H1 (cell line): ENCODE measurements around the gene ABCC2. TPM values are rescaled to one million over a fixed set of nuclear protein-coding genes. Genes with fewer than 3 reads are reported as not detected.

Source experiments
- EGR1 ChIP-seq: IDR thresholded peaks from 2 replicates; pipeline ENCODE4 v1.6.1; 2011; ENCODE audit warnings: low read depth, low read length, borderline replicate concordance
- KDM5A ChIP-seq: fragments of 200-600 bp; IDR thresholded peaks from 2 replicates; pipeline ENCODE4 v1.7.1; 2012; ENCODE audit warnings: mild to moderate bottlenecking, low read length, inconsistent platforms, mixed read lengths
- NRF1 ChIP-seq: IDR thresholded peaks from 2 replicates; pipeline ENCODE4 v1.6.1; 2011; ENCODE audit warnings: mild to moderate bottlenecking, low read depth, low read length, improper control_type of control experiment
- PHF8 ChIP-seq: fragments of 200-600 bp; sonication (generic); conservative IDR thresholded peaks from 2 replicates; pipeline ENCODE4 v1.7.1; 2012; ENCODE audit warnings: low read depth, mild to moderate bottlenecking, inconsistent platforms, low read length, moderate library complexity
- polyA plus RNA-seq, 7 experiments: library from polyadenylated mRNA; depleted of rRNA in 3 of 7; stranded (reverse) in 5 of 7; unstranded in 2 of 7; fragments of >200 nt in 5 of 7; fragments of 200-250 nt in 2 of 7; gene quantifications; 1 replicate in 5 of 7; 2 replicates in 1 of 7; 4 replicates in 1 of 7; pipeline versions ENCODE4 v1.2.1 to v1.2.3, GENCODE V29; 2011 to 2013; ENCODE audit warnings: missing spikeins in 2 of 7, mixed read lengths in 2 of 7
- total RNA-seq: library from RNA; stranded (reverse); fragmentation: NEBNext Ultra II Directional; extraction: Animal tissue kit (Norgen Biotek cat#: 25700); gene quantifications from 2 replicates; pipeline ENCODE4 v1.2.1, GENCODE V29; 2021
- TF ChIP-seq, protein P1 (sequence below), 3 experiments: IDR thresholded peaks; 1 replicate in 2 of 3; 2 replicates in 1 of 3; pipeline versions ENCODE4 v1.5.1 to v1.6.1; 2011; ENCODE audit warnings: low read length in 3 of 3, mild to moderate bottlenecking in 3 of 3, inconsistent platforms in 2 of 3, low read depth in 1 of 3, moderate library complexity in 1 of 3; ENCODE audit not compliant: insufficient read depth in 1 of 3; ENCODE audit errors: control extremely low read depth in 1 of 3

The ABCC2 gene
- total and polyA plus RNA-seq, 2 of the 8 experiments (the other 6 are each of a cell fraction or from before 2014, with no cell fraction given), result 0.74 to 1.1 TPM

DNA sequence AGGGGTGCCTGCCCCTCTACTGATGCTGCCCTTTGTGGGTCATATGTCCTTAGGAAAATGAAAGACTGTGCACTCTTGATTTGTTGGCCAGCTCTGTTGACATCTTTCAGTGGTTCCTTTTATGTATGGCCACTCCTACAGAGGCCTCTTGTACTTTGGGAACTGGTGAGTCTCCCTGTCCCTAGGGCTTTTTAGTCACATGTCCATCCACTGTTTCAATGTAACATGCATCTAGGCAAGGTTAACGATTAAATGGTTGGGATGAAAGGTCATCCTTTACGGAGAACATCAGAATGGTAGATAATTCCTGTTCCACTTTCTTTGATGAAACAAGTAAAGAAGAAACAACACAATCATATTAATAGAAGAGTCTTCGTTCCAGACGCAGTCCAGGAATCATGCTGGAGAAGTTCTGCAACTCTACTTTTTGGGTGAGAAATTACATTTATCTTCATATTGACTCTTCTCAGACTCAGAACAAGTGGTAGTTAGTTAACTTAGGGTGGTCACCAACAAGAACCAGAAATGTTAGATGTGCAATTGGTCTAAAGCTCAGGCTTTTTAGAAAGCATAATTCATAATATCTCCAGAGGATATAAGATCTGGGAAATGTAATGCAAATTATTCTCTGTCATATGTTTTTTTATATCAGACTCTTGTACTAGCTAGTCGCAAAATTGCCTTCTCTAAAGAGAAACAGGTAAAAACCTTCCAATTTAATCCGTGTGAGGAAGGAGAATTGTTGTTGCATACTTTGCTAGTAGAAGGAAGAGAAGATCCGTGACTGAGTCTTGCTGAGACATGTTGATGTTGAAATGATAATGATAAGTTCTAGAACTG, at the start of gene ABCC2 (continued):
- TF ChIP-seq, protein P1, sequence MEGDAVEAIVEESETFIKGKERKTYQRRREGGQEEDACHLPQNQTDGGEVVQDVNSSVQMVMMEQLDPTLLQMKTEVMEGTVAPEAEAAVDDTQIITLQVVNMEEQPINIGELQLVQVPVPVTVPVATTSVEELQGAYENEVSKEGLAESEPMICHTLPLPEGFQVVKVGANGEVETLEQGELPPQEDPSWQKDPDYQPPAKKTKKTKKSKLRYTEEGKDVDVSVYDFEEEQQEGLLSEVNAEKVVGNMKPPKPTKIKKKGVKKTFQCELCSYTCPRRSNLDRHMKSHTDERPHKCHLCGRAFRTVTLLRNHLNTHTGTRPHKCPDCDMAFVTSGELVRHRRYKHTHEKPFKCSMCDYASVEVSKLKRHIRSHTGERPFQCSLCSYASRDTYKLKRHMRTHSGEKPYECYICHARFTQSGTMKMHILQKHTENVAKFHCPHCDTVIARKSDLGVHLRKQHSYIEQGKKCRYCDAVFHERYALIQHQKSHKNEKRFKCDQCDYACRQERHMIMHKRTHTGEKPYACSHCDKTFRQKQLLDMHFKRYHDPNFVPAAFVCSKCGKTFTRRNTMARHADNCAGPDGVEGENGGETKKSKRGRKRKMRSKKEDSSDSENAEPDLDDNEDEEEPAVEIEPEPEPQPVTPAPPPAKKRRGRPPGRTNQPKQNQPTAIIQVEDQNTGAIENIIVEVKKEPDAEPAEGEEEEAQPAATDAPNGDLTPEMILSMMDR (IDR thresholded peaks at IDR 0.05; ENCODE audit: control extremely low read depth in 1 of 3, insufficient read depth in 1 of 3, low read depth in 1 of 3, low read length in 3 of 3), result no peak
- TF ChIP-seq NRF1, result no peak
- TF ChIP-seq EGR1, result no peak
- no peak for TF ChIP-seq KDM5A
- no peak for TF ChIP-seq PHF8
